ENCODE measurements around the gene HIP1.
"Not testable (repeated sequence)": the region's sequence is repeated elsewhere in the genome, so short reads cannot be mapped to it uniquely, and the experiment has no call there.

The HIP1 gene

DNA sequence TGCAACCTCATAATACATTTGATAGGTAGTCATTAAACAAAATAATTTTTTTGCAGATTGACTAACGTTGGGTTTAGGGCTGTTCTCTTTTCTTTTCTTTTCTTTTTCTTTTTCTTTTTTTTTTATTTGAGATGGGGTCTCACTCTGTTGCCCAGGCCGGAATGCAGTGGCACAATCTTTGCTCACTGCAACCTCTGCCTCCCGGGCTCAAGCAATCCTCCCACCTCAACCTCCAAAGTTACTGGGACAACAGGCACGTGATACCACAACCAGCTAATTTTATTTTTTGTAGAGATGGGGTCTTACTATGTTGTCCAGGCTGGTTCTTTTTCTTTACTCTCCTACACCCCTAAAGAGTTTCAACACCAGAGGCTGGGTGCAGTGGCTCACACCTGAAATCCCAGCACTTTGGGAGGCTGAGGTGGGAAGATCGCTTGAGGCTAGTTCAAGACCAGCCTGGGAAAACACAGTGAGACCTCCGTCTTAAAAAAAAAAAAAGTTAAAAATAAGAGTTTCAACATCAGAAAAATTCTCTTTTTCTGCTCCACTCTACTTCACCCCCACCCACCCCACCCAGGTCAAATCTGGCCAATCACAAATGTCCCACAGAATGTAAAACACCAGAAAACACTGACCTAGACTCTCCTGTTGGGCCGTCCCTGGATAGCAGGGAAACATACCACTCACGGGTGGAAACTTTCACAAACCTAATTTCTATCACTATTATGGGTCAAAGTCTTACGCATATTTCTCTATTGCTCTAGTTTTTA is 3.0 kb downstream of the HIP1 start:
- peaks cover 7% of the 10 kb centered on the region for H3K27me3 ChIP-seq (ENCODE audit: control insufficient read depth, insufficient read depth, low read length)
- H3K9ac ChIP-seq (ENCODE audit: low read depth, low read length) = no peak overlapping the region
- H3K4me3 ChIP-seq (ENCODE audit: low read depth, low read length) = no peak overlapping the region
- peaks cover 4% of the 10 kb centered on the region for H3K4me1 ChIP-seq (ENCODE audit: control insufficient read depth, insufficient read depth, low read length)
- H3K9me3 ChIP-seq (ENCODE audit: control insufficient read depth, insufficient read depth, low read length) = no peaks in the 10 kb centered on the region
- H3K36me3 ChIP-seq (ENCODE audit: control insufficient read depth, insufficient read depth, low read length) = no peaks in the 10 kb centered on the region

DNA sequence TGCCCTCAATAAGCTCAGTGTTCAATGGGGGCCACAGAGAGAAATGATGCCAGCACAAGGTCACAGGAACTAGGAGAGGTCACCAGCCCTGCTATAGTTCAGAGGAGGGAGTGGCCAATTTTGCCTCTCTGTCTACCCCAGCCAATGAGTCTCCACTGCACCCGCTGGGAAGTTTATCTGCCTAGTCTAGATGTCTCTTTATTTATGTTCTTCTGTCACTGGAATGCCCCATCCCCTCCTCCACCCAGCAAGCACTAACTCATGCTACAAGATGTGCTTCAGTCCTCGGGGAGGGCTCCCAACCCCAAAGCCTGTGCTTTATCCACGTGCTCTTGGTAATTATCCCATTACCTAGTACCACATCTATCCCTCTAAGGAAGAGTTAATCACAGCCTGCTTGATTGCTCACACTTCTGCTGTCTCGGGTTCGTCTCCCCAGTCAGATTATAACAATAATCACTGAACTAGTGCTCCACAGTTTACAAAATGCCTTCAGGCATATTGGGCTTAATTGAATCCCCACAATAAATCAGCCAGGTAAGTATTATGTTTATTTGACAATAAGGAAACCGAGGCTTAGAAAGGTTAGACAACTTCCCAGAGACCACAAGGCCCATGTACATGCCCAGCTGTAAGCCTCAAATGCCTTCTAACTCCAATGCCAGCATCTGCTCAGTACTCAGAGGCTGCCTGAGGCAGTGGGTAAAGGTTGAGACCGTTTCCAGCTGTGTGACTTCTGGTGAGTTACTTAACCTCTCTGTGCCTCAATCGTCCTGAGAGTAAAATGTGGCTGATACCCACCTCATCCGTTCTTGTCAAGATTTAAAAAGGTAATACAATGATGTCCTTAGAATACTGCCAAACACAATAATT is 3.9 kb downstream of the HIP1 start:
- no peaks in the 10 kb centered on the region for H3K36me3 ChIP-seq (ENCODE audit: control insufficient read depth, insufficient read depth, low read length)
- H3K4me3 ChIP-seq (ENCODE audit: low read depth, low read length) = no peak overlapping the region
- H3K9ac ChIP-seq (ENCODE audit: low read depth, low read length) = no peak overlapping the region
- peaks cover 7% of the 10 kb centered on the region for H3K27me3 ChIP-seq (ENCODE audit: control insufficient read depth, insufficient read depth, low read length)
- peaks cover 4% of the 10 kb centered on the region for H3K4me1 ChIP-seq (ENCODE audit: control insufficient read depth, insufficient read depth, low read length)
- no peaks in the 10 kb centered on the region for H3K9me3 ChIP-seq (ENCODE audit: control insufficient read depth, insufficient read depth, low read length)

DNA sequence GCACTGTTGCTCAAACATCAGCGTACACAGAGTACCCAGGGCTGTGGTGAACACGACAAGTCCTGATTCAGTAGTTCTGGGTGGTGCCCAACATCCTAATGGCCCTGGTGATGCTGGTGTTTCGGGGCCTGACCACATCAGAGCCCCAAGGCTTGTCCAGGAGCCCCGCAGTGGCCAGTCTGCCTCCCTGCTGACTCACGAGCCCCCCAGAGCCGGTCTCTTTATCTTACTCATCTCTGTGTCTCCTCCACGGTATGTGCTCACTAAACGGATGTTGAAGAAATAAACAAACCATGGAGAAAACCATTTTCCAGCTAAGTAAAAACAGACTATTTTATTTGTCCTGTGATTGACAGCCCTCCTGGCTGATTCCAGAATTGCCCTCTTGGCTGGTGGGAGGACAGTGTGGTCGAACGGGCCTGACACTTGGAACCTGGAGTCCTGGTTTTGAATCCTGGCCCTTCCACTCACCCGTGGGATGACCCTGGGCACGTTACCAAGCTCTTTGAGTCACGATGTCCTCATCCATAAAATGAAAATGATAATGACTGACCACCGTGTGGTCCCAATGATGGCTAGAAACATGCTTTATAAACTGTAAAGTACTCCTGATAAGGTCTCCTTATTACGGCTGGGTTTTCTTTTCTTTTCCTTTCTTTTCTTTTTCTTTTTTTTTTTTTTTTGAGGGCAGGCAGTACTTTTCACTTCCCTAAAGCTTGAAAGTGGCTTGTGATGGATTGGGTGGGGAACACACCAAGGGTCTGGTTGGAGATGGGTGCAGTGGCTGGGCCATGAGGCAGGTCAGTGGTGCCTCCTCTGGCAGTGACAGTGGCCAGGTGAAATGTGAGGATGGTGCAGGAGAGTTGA is 5.7 kb downstream of the HIP1 start:
- Histone ChIP-seq H3K9me3 (ENCODE audit: control insufficient read depth, insufficient read depth, low read length) (no peaks in the 10 kb centered on the region), H3K4me3 (ENCODE audit: low read depth, low read length) (no peak overlapping the region), H3K9ac (ENCODE audit: low read depth, low read length) (no peak overlapping the region), H3K27me3 (ENCODE audit: control insufficient read depth, insufficient read depth, low read length) (peaks cover 5% of the 10 kb centered on the region), H3K36me3 (ENCODE audit: control insufficient read depth, insufficient read depth, low read length) (no peaks in the 10 kb centered on the region), H3K4me1 (ENCODE audit: control insufficient read depth, insufficient read depth, low read length) (peaks cover 6% of the 10 kb centered on the region)

DNA sequence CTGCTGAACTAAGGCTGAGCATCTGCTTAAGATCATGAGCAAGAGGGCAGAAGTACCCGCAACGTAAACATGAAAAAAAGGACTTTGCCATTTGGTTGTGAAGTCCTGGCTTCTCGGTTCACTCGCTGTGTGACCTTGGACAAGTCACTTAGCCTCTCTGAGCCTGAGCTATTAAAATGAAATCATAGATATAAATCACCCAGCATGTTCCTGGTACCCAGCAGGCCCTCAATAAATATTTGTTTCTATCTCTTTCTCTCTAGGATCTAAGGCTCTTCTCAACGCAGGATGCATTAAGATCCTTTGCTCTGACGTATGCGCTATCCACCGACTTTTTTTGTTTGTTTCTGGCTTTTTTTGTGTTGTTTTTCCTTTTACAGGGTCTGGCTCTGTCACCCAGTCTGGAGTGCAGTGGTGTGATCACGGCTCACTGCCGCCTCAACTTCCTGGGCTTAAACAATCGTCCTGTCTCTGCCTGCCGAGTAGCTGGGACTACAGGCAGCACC is 6.7 kb downstream of the HIP1 start:
- H3K36me3 ChIP-seq (ENCODE audit: control insufficient read depth, insufficient read depth, low read length) = no peaks in the 10 kb centered on the region
- H3K4me3 ChIP-seq (ENCODE audit: low read depth, low read length) = no peak overlapping the region
- no peak overlapping the region for H3K9ac ChIP-seq (ENCODE audit: low read depth, low read length)
- no peaks in the 10 kb centered on the region for H3K27me3 ChIP-seq (ENCODE audit: control insufficient read depth, insufficient read depth, low read length)
- H3K9me3 ChIP-seq (ENCODE audit: control insufficient read depth, insufficient read depth, low read length) = no peaks in the 10 kb centered on the region
- H3K4me1 ChIP-seq (ENCODE audit: control insufficient read depth, insufficient read depth, low read length) = peaks cover 3% of the 10 kb centered on the region

DNA sequence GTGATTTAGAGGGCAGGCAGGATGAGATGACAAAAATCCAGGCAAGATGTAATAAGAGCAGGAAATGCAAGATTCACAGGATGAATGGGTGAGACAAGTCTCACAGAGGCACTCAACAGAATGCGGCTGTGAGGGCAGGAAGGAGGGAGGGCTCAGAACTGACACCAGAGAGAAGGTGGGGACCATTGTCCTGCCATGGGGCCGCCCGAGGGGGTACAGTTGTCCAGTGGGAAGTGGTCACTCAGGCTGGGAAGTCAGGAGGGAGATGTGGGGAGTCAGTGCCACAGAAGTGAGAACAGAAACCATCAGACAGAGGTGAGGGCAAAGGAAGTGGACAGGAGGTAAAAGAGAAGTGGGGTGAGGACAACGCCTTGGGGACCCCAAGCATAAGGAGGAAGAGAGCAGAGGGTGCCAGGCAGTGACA is 8.9 kb downstream of the HIP1 start:
- Histone ChIP-seq H3K4me3 (ENCODE audit: low read depth, low read length) (no peak overlapping the region), H3K9me3 (ENCODE audit: control insufficient read depth, insufficient read depth, low read length) (no peaks in the 10 kb centered on the region), H3K4me1 (ENCODE audit: control insufficient read depth, insufficient read depth, low read length) (peaks cover 3% of the 10 kb centered on the region), H3K36me3 (ENCODE audit: control insufficient read depth, insufficient read depth, low read length) (no peaks in the 10 kb centered on the region), H3K27me3 (ENCODE audit: control insufficient read depth, insufficient read depth, low read length) (no peaks in the 10 kb centered on the region), H3K9ac (ENCODE audit: low read depth, low read length) (no peak overlapping the region)

DNA sequence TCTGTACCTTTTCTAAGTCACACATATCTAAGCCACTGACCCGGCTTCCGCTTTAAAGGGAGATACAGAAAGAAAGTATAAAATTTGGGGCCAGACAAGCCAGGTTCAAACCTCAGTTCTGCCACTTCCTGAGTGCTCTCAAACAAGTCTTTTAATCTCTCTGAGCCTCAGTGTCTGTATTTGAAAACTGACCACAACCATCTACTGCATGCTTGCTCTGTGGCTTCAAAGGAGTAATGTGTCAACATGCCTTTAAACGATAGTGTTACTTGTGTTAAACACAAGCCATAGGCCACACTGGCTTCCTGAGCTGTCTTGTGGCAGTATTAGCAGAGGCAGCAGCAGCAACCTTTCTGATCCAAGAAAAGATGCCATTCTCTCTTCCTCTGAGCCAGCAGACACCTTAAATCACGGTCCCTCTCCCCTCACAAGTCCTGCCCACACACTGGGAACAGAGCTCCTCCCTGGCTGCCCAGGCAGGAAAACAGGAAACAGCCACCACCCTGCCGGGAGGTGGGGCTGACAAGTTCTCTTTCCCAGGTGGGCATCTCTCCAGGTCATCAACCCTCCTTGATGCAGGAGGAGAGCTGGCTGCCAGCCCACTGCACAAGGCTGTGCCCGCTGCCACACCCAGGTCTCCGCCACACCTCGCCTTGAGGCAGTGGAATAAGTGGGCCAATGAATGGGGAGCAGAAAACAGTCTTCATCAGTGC is 10.7 kb downstream of the HIP1 start:
- Histone ChIP-seq H3K36me3 (ENCODE audit: control insufficient read depth, insufficient read depth, low read length) (no peaks in the 10 kb centered on the region), H3K4me1 (ENCODE audit: control insufficient read depth, insufficient read depth, low read length) (peaks cover 3% of the 10 kb centered on the region), H3K27me3 (ENCODE audit: control insufficient read depth, insufficient read depth, low read length) (no peaks in the 10 kb centered on the region), H3K4me3 (ENCODE audit: low read depth, low read length) (no peak overlapping the region), H3K9me3 (ENCODE audit: control insufficient read depth, insufficient read depth, low read length) (no peaks in the 10 kb centered on the region), H3K9ac (ENCODE audit: low read depth, low read length) (no peak overlapping the region)

DNA sequence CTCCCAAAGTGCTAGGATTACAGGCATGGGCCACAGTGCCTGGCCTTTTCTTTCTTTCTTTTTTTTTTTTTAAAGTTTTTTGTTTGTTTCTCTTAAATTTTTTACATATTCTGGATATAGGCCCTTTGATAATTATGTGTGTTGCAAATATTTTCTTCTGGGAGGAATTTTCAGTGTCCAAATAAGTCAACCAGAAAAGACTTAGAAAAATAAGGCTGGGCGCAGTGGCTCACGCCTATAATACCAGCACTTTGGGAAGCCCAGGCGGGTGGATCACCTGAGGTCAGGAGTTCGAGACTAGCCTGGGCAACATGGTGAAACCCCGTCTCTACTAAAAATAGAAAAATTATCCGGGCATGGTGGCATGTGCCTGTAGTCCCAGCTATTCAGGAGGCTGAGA is 11.4 kb downstream of the HIP1 start:
- not testable (repeated sequence) for H3K4me3 ChIP-seq (ENCODE audit: low read depth, low read length); H3K36me3 ChIP-seq (ENCODE audit: control insufficient read depth, insufficient read depth, low read length); H3K9me3 ChIP-seq (ENCODE audit: control insufficient read depth, insufficient read depth, low read length); H3K4me1 ChIP-seq (ENCODE audit: control insufficient read depth, insufficient read depth, low read length); H3K9ac ChIP-seq (ENCODE audit: low read depth, low read length); H3K27me3 ChIP-seq (ENCODE audit: control insufficient read depth, insufficient read depth, low read length)

DNA sequence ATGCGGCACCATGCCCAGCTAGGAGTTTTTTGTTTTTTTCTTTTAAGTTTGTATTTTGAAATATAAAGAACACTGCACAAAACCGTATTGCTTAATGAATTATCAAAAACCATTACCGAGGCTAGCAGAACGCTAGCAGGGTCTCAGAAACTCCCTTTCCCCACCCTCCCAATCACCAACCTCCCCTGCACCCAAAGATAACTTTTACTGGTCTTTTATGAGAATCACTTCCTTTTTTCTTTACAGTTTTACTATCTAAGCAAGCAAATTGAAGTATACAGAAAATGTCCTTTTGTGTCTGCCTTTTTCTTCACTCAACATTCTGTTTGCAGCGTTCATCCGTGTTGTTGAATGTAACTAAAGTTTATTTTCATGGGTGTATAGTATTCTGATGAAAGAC is 13.4 kb downstream of the HIP1 start:
- H3K27me3 ChIP-seq (ENCODE audit: control insufficient read depth, insufficient read depth, low read length) = no peaks in the 10 kb centered on the region
- H3K9ac ChIP-seq (ENCODE audit: low read depth, low read length) = no peak overlapping the region
- H3K4me1 ChIP-seq (ENCODE audit: control insufficient read depth, insufficient read depth, low read length) = peaks cover 3% of the 10 kb centered on the region
- no peak overlapping the region for H3K4me3 ChIP-seq (ENCODE audit: low read depth, low read length)
- H3K9me3 ChIP-seq (ENCODE audit: control insufficient read depth, insufficient read depth, low read length) = no peaks in the 10 kb centered on the region
- H3K36me3 ChIP-seq (ENCODE audit: control insufficient read depth, insufficient read depth, low read length) = no peaks in the 10 kb centered on the region

DNA sequence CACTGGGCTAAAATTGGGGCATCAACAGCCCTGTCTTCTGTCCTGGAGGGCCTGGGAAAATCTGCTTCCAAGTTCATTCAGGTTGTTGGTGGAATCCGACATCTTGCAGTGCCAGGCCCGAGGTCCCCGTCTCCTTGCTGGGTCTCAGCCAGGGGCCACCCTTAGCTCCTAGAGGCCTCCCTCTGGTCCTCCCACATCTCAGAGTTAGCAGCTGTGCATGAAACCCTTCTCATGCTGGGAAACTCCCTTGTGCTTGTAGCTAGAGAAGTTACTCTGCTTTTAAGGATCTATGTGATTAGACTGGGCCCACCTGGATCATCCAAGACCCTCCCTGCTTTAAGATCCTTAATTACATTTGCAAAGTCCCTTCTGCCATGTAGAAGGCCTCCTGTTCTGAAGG is 15.3 kb downstream of the HIP1 start:
- no peak overlapping the region for H3K4me3 ChIP-seq (ENCODE audit: low read depth, low read length)
- H3K9me3 ChIP-seq (ENCODE audit: control insufficient read depth, insufficient read depth, low read length) = no peaks in the 10 kb centered on the region
- no peak overlapping the region for H3K9ac ChIP-seq (ENCODE audit: low read depth, low read length)
- H3K27me3 ChIP-seq (ENCODE audit: control insufficient read depth, insufficient read depth, low read length) = no peaks in the 10 kb centered on the region
- H3K36me3 ChIP-seq (ENCODE audit: control insufficient read depth, insufficient read depth, low read length) = no peaks in the 10 kb centered on the region
- peaks cover 3% of the 10 kb centered on the region for H3K4me1 ChIP-seq (ENCODE audit: control insufficient read depth, insufficient read depth, low read length)

DNA sequence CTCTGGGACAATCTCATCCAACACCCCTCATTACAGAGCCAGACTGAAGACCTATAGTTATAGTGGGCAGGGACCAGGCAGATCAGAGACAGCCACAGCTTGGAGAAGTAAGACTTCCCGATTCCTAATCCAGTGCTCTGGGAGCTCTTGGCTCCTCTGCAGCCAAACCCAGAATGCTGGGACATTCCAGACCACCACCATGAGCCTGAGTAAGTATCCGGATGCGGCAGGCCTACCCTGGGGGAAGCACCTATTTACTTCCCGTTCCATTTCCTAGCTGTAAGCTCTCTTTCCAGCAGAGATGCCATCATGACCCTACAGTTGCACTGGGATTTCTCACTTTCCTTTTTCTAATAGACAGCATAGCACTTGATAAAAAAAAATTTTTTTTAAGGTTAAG is 16.4 kb downstream of the HIP1 start:
- Histone ChIP-seq H3K4me1 (ENCODE audit: control insufficient read depth, insufficient read depth, low read length) (no peaks in the 10 kb centered on the region), H3K9me3 (ENCODE audit: control insufficient read depth, insufficient read depth, low read length) (no peaks in the 10 kb centered on the region), H3K4me3 (ENCODE audit: low read depth, low read length) (no peak overlapping the region), H3K36me3 (ENCODE audit: control insufficient read depth, insufficient read depth, low read length) (no peaks in the 10 kb centered on the region), H3K27me3 (ENCODE audit: control insufficient read depth, insufficient read depth, low read length) (no peaks in the 10 kb centered on the region), H3K9ac (ENCODE audit: low read depth, low read length) (no peak overlapping the region)

DNA sequence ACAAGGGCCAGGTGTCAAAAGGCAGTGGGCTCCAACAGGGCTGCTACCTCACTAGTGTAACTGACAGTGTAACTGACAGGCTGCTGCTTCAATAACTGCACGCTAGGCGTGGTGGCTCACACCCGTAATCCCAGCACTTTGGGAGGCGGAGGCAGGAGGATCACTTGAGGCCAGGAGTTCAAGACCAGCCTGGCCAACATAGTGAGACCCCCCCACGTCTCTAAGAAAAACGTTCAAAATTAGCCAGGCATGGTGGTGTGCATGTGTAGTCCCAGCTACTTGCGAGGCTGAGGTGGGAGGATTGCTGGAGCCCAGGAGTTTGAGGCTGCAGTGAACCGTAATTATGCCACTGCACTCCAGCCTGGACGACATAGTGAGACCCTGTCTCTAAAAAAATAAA is 16.8 kb downstream of the HIP1 start:
- H3K9me3 ChIP-seq (ENCODE audit: control insufficient read depth, insufficient read depth, low read length); H3K4me1 ChIP-seq (ENCODE audit: control insufficient read depth, insufficient read depth, low read length); H3K9ac ChIP-seq (ENCODE audit: low read depth, low read length); H3K27me3 ChIP-seq (ENCODE audit: control insufficient read depth, insufficient read depth, low read length); H3K36me3 ChIP-seq (ENCODE audit: control insufficient read depth, insufficient read depth, low read length); H3K4me3 ChIP-seq (ENCODE audit: low read depth, low read length): not testable (repeated sequence)

Measured in iPS-15b (cell line).